ENCODE data around the gene TSC22D2.

DNA sequence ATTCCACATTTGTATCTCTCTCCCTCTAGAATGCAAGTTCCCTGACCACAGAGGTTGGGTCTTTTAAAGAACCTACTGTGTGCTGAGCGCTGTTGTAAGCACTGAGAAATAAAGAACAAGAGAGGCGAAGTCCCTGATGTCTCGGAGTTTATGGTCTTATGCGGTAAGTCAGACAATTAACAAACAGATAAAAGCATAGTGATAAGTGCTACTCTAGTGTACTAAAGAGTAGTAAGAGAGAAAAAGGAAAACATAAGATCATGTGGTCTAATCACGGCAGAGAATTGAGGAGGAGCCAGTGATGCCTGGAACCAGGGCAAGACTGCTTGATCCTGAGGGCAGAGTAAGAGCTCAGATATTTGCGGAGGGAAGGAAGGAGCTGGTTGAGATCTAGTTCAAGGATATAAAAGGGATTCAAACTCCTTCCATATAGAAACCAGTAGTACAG lies 29.8 kb upstream of the TSC22D2 start:
- no peak for TF ChIP-seq DPF2 (IDR thresholded peaks at IDR 0.05)
- TF ChIP-seq ZNF24 (IDR thresholded peaks at IDR 0.05) = no peak
- TF ChIP-seq MXI1 (IDR thresholded peaks at IDR 0.05; ENCODE audit: low read depth, low read length) = no peak
- TF ChIP-seq, protein P1, sequence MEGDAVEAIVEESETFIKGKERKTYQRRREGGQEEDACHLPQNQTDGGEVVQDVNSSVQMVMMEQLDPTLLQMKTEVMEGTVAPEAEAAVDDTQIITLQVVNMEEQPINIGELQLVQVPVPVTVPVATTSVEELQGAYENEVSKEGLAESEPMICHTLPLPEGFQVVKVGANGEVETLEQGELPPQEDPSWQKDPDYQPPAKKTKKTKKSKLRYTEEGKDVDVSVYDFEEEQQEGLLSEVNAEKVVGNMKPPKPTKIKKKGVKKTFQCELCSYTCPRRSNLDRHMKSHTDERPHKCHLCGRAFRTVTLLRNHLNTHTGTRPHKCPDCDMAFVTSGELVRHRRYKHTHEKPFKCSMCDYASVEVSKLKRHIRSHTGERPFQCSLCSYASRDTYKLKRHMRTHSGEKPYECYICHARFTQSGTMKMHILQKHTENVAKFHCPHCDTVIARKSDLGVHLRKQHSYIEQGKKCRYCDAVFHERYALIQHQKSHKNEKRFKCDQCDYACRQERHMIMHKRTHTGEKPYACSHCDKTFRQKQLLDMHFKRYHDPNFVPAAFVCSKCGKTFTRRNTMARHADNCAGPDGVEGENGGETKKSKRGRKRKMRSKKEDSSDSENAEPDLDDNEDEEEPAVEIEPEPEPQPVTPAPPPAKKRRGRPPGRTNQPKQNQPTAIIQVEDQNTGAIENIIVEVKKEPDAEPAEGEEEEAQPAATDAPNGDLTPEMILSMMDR (IDR thresholded peaks at IDR 0.05 in 2 of 3, conservative IDR thresholded peaks at IDR 0.05 in 1 of 3; ENCODE audit: control insufficient read depth in 2 of 3, extremely low read depth in 1 of 3, insufficient read depth in 1 of 3, low read depth in 3 of 3, low read length in 3 of 3) = no peak
- TF ChIP-seq SRF (IDR thresholded peaks at IDR 0.05; ENCODE audit: low read depth in 2 of 2, low read length in 2 of 2) = no peak

Measured in GM12878 (cell line).